Stimulated activated CD8-positive, alpha-beta memory T cell treated with anti-CD3 and anti-CD28 coated beads, Interleukin-4, amount 100 ng/mL, for 4 hours (primary cell): Measurements from ENCODE around the gene CCDC88C.

Experiments
- DNase-seq, 2 donors: peaks; one replicate each; pipeline ENCODE4 v3.0.0-alpha.2; 2020; ENCODE audit warnings: low read depth in 2 of 2, low spot score in 1 of 2

Gene CCDC88C

GRCh38 chr14:91295851-91296796 is 121.5 kb downstream of the CCDC88C start:
- DNase-seq = no peak

GRCh38 chr14:91295276-91295845 is 122.3 kb downstream of the CCDC88C start:
- no peak for DNase-seq

GRCh38 chr14:91294153-91294552 is 123.5 kb downstream of the CCDC88C start:
- no peak for DNase-seq

DNA sequence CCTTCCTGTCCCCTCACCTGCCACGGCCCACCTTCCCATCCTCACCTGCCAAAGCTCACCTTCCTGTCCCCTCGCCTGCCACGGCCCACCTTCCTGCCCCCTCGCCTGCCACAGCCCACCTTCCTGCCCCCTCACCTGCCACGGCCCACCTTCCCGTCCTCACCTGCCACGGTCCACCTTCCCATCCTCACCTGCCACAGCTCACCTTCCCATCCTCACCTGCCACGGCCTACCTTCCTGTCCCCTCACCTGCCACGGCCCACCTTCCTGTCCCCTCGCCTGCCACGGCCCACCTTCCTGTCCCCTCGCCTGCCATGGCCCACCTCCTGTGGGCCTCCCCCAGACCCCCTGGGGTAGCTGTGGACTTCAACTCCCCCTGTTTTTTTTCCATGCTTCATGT is 124.3 kb downstream of the CCDC88C start:
- no peak for DNase-seq

GRCh38 chr14:91292491-91292890 is 125.1 kb downstream of the CCDC88C start:
- DNase-seq = no peak

- DNase-seq = no peak
Observed at GRCh38 chr14:91291786-91292405, 125.7 kb downstream of the CCDC88C start.

GRCh38 chr14:91290986-91291385 is 126.6 kb downstream of the CCDC88C start:
- no peak for DNase-seq

GRCh38 chr14:91289464-91289863 is 128.2 kb downstream of the CCDC88C start:
- no peak for DNase-seq

DNA sequence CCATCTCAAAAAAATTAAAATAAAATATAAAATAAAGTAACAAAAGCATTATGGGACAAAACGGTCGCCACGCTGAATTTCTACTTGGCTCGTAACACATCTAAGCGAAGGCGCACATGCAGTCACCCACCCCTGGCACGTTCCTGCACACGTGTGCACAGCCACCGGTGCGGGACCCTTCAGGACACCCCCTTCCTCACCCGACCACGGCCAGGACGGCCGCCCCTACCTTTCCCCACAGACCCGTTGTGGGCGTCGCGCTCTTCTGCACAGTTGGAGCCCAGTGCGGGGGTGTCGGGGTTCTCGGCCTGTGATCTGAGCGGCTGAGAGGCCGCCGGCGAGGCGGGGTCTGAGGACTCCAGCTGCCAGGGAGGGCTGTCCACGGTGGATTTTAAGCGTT is 128.7 kb downstream of the CCDC88C start:
- no peak for DNase-seq

DNA sequence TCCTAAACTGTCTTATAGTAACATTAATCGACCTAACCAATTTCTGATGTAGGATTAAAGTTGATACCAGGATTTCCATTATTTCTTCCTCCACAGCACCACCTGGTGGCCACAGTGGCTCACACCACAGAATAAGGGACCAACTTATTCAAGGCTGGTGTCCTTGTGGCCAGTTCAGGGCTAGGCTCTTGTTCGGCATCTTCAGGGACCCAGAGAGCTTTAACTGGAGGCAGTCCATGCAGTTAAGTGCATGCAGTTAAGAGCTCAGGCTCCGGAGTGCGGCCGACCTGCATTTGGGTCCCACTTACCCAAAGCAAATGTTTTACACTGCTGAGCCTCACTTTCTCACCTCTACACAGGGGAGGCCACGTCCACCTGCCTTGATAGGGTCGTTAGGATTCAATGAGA is 131.1 kb downstream of the CCDC88C start:
- peak; percentile 56 to 87 for DNase-seq

GRCh38 chr14:91284791-91285548 is 132.7 kb downstream of the CCDC88C start:
- DNase-seq = no peak

GRCh38 chr14:91284146-91284790 is 133.4 kb downstream of the CCDC88C start:
- DNase-seq = no peak

DNA sequence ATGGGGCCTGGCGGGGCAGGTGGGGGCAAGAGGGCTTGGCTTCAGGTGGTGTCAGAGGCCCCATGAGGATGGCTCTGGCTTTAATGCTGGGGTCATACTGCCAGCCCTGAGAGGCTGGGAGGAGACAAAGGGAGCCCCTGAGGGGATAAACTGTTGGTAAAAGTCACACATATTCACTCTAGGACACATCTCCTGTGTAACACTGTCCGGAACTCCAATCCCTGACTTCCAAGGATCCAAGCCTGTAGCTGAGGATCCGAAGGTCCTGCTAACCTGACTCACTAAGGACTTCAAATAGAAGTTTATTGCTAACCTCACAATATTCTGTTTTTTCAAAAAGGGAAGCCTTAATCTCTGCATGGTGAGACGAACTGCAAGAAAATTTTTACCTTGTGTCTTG is 134.0 kb downstream of the CCDC88C start:
- no peak for DNase-seq

DNA sequence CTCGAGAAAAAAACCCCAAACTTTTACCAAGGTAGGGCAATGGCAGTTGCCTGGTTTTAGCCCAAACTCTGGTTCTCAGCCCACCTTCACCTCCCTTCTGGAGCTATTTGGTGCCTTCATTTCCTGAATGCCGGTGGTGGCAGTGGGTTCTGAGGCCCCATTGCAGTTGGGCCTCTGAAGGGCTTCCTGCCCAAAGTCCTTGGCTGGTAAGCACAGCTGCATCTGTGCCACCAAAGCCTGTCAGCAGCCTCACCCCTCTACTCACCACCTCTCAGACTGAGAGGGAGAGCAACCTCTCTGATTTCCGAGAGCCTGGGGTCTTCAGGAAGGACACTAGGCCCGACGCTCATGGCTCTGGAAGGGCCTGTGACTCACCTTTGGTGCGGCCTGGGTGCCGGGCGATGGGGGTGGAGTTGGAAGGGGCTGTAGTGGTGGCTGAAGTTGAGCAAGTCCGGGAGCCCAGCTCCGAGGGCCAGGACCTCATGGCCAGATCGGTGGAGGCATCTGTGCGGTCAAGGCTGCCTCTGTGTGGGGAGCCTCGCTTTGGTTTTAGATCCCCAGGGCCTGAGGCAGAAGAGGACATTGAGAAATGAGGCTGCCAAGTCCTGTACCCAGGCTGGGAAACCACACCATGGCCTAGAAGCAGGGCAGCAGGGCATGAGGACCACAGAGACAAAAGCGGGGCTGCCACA is 134.5 kb downstream of the CCDC88C start:
- DNase-seq = no peak

GRCh38 chr14:91281346-91281745 is 136.3 kb downstream of the CCDC88C start:
- DNase-seq = no peak

DNA sequence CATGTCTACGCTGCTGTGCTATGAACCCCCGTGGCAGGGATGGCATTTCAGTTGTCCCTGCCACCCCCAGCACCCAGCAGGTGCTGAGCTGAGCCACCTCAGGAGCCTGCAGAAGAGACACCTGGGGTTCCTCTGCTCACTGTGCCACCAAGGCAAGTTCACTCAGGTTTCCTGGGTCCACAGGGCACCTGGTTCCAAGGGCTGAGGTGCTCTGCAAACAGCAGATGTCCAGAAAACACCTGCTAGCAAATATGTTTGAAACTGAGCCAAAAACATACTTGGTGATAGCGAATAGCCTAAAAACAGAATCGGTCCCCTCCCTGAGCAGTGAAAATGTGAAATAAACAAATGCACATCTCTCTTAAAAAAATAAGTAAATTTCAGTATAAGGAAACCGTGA is 137.5 kb downstream of the CCDC88C start:
- DNase-seq = no peak

GRCh38 chr14:91279354-91279753 is 138.3 kb downstream of the CCDC88C start:
- no peak for DNase-seq

DNA sequence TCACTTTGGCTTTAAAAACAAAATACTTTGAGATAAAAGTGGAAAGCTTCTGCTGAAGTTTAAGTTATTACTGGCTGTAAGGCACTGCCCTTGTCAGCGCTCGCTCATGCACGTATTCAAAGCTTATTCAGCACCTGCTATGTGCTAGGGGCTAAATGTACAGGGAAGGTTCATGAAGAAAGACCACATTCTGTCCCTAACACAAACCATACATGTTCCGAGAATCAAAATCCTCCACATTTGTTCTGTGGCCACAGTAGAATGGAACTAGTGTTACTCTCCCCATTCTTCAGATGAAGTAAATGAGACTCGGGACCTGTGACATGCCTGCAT is 139.3 kb downstream of the CCDC88C start:
- no peak for DNase-seq

GRCh38 chr14:91277546-91278382 is 139.9 kb downstream of the CCDC88C start:
- DNase-seq = no peak

GRCh38 chr14:91274796-91275195 is 142.8 kb downstream of the CCDC88C start:
- no peak for DNase-seq
